ENCODE measurements around the gene TMEM126B.
A peak's percentile ranks its signal among the peaks of the same experiment; 100 is the strongest.

The TMEM126B gene

GRCh38 chr11:85685125-85685819, 56.9 kb downstream of the TMEM126B start:
- peak; percentile 43 for DNase-seq

GRCh38 chr11:85685820-85686459, 57.5 kb downstream of the TMEM126B start, which contains the start of gene CCDC89:
TSS of gene CCDC89 (minus strand) at chr11:85686195. CDS start at chr11:85686130, 65 bp downstream.
- peak; percentile 94 for DNase-seq

All from NCI-H345 (cell line).